ENCODE measurements around the gene APOC4.
"Not testable (repeated sequence)": the region's sequence is repeated elsewhere in the genome, so short reads cannot be mapped to it uniquely, and the experiment has no call there.

APOC4 gene

GRCh38 chr19:44958090-44958489 lies 16.1 kb downstream of the APOC4 start:
- DNase-seq (ENCODE audit: low read depth in 2 of 2) = no peak

- no peak for DNase-seq (ENCODE audit: low read depth in 2 of 2)
Observed at GRCh38 chr19:44959691-44960090, 17.7 kb downstream of the APOC4 start.

- no peak for DNase-seq (ENCODE audit: low read depth in 2 of 2)
Observed at GRCh38 chr19:44960906-44961728, 19.1 kb downstream of the APOC4 start.

GRCh38 chr19:44961821-44962220 lies 19.8 kb downstream of the APOC4 start:
- DNase-seq (ENCODE audit: low read depth in 2 of 2) = no peak

GRCh38 chr19:44968118-44968517 lies 26.1 kb downstream of the APOC4 start:
- DNase-seq (ENCODE audit: low read depth in 2 of 2) = no peak

- no peak for DNase-seq (ENCODE audit: low read depth in 2 of 2)
Observed at GRCh38 chr19:44968670-44969069, 26.6 kb downstream of the APOC4 start.

- no peak for DNase-seq (ENCODE audit: low read depth in 2 of 2)
Observed at GRCh38 chr19:44969437-44969836, 27.4 kb downstream of the APOC4 start.

- DNase-seq (ENCODE audit: low read depth in 2 of 2) = not testable (repeated sequence)
Observed at GRCh38 chr19:44971451-44971850, 29.4 kb downstream of the APOC4 start.

- no peak for DNase-seq (ENCODE audit: low read depth in 2 of 2)
Observed at GRCh38 chr19:44972802-44973201, 30.8 kb downstream of the APOC4 start.

GRCh38 chr19:44973982-44974735 lies 32.1 kb downstream of the APOC4 start:
- DNase-seq (ENCODE audit: low read depth in 2 of 2) = no peak

GRCh38 chr19:44974857-44975256 lies 32.8 kb downstream of the APOC4 start:
- no peak for DNase-seq (ENCODE audit: low read depth in 2 of 2)

- no peak for DNase-seq (ENCODE audit: low read depth in 2 of 2)
Observed at GRCh38 chr19:44975444-44975843, 33.4 kb downstream of the APOC4 start.

- DNase-seq (ENCODE audit: low read depth in 2 of 2) = no peak
Observed at GRCh38 chr19:44984005-44984404, 42.0 kb downstream of the APOC4 start.

- DNase-seq (ENCODE audit: low read depth in 2 of 2) = no peak
Observed at GRCh38 chr19:44985445-44985844, 43.4 kb downstream of the APOC4 start.

- no peak for DNase-seq (ENCODE audit: low read depth in 2 of 2)
Observed at GRCh38 chr19:44986389-44986788, 44.4 kb downstream of the APOC4 start.

- no peak for DNase-seq (ENCODE audit: low read depth in 2 of 2)
Observed at GRCh38 chr19:44987148-44987675, 45.2 kb downstream of the APOC4 start.

GRCh38 chr19:44988273-44988672 lies 46.2 kb downstream of the APOC4 start:
- DNase-seq (ENCODE audit: low read depth in 2 of 2) = no peak

- DNase-seq (ENCODE audit: low read depth in 2 of 2) = peak; percentile 12 to 33
Observed at GRCh38 chr19:44988896-44989556, 47.0 kb downstream of the APOC4 start.

GRCh38 chr19:44990459-44990858 lies 48.4 kb downstream of the APOC4 start:
- DNase-seq (ENCODE audit: low read depth in 2 of 2) = no peak

- DNase-seq (ENCODE audit: low read depth in 2 of 2) = no peak
Observed at GRCh38 chr19:44990966-44991365, 48.9 kb downstream of the APOC4 start.

GRCh38 chr19:44992336-44993163 lies 50.5 kb downstream of the APOC4 start:
- DNase-seq (ENCODE audit: low read depth in 2 of 2) = no peak

Measured in activated CD8-positive, alpha-beta memory T cell treated with anti-CD3 and anti-CD28 coated beads for 4 hours (primary cell).